Kidney (tissue), 14 donors: ENCODE results near the gene LMAN2L. TPM values are rescaled to one million over a fixed set of nuclear protein-coding genes. Genes with fewer than 3 reads are reported as not detected.

Source experiments
- DNase-seq, 5 donors: peaks; one replicate each; pipeline ENCODE4 v3.0.0-alpha.2; 2013 to 2020
- FAIRE-seq: peaks from 2 replicates; lab custom pipeline; 2012; peaks lifted over from hg19 to GRCh38; lab: Jason Lieb, UNC
- H3K27ac ChIP-seq, 2 donors: one replicate each; pipeline ENCODE4 v1.7.0; 2013; ENCODE audit warnings: low read depth in 2 of 2, low read length in 2 of 2, inconsistent platforms in 1 of 2
- H3K27me3 ChIP-seq: one replicate; pipeline ENCODE4 v1.7.1; 2013; ENCODE audit warnings: low read length, inconsistent platforms; ENCODE audit not compliant: control insufficient read depth, insufficient read depth
- H3K36me3 ChIP-seq, 3 donors: one replicate each; pipeline versions ENCODE4 v1.7.0 to v1.7.1; 2013; ENCODE audit warnings: low read length in 3 of 3, control low read depth in 1 of 3, inconsistent platforms in 1 of 3; ENCODE audit not compliant: insufficient read depth in 3 of 3, control insufficient read depth in 2 of 3
- H3K4me1 ChIP-seq, 3 donors: one replicate each; pipeline versions ENCODE4 v1.7.0 to v1.7.1; 2013; ENCODE audit warnings: low read length in 3 of 3, inconsistent platforms in 1 of 3, low read depth in 1 of 3; ENCODE audit not compliant: control insufficient read depth in 2 of 3, insufficient read depth in 2 of 3
- H3K4me3 ChIP-seq, 3 donors: one replicate each; pipeline versions ENCODE4 v1.7.0 to v1.8.1; 2013; ENCODE audit warnings: low read length in 3 of 3, control low read depth in 1 of 3, inconsistent platforms in 1 of 3
- H3K9ac ChIP-seq, 3 donors: one replicate each; pipeline versions ENCODE4 v1.7.0 to v1.7.1; 2013; ENCODE audit warnings: low read length in 3 of 3, control low read depth in 1 of 3, inconsistent platforms in 1 of 3
- H3K9me3 ChIP-seq, 3 donors: one replicate each; pipeline versions ENCODE4 v1.7.0 to v1.7.1; 2013; ENCODE audit warnings: low read length in 3 of 3, control low read depth in 1 of 3, inconsistent platforms in 1 of 3; ENCODE audit not compliant: control insufficient read depth in 2 of 3, insufficient read depth in 1 of 3
- CTCF ChIP-seq: IDR thresholded peaks from 3 replicates; pipeline ENCODE4 v1.5.1; 2012; ENCODE audit warnings: mild to moderate bottlenecking, moderate library complexity, borderline replicate concordance; ENCODE audit not compliant: insufficient read depth; ENCODE audit errors: extremely low read depth
- intact Hi-C: fragments of 100-400 bp; cut with DNase I; formaldehyde crosslinking; loops from one replicate; pipeline ENCODE4 v1.11.1; 2022
- polyA plus RNA-seq: library from polyadenylated mRNA; stranded (reverse); fragments of 350-450 nt; fragmentation: Illumina TruSeq; extraction: RNeasy Lipid Tissue Mini Kit (QIAGEN cat#74804); gene quantifications from one replicate; pipeline ENCODE4 v1.2.3, GENCODE V29; 2014; ENCODE audit warnings: low read depth, low replicate concordance; ENCODE audit not compliant: insufficient read depth
- total RNA-seq: library from RNA; stranded (reverse); fragmentation: NEBNext Ultra II Directional; extraction: Animal tissue kit (Norgen Biotek cat#: 25700); gene quantifications from one replicate; pipeline ENCODE4 v1.2.1, GENCODE V29; 2021
- donor health status: control.
- donor health status: control.
- donor health status: control.
- donor health status: control.
- donor health status: control.
- donor health status: DM: yes; HTN: yes; CAD: no.
- donor health status: Normal renal cell carcinoma (clear cell type).

LMAN2L gene
- total and polyA plus RNA-seq, 2 donors from 2014 or later = 23.0 to 25.3 TPM

DNA sequence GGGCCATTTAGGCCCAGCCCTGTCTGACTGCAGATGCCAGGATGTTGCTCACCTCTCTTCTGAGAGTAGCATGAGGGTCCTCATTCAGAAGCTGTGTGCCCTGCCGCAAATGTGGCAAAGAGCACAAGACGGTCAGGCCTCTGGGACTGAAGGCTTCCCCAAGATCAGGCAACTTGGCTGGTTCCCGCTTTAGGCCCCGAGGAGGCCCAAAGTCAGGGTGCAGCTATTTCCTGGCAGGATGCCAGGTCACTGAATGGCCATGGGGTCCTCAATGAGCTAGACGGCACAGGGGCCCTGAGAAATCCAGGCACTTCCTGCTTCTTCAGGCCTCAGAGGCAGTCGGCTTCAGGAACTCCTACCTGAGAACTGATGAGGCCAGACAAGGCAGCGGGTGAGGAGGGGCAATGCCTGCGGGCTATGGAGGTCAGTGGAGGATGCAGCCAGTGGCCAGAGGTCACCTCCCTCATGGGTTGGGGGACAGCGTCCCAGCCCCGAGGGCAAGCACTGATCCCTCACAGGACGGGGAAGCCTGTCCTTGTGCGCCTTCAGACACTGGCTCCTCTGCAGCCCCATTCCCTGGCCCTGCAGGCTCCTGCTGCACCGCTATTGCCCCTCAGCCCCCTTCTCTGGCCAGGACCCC lies 44.9 kb downstream of the LMAN2L start:
- intact Hi-C loops = no loop called here
- FAIRE-seq = no peak
- Histone ChIP-seq H3K9ac (no peak overlapping the region), H3K9me3 (no peaks in the 10 kb centered on the region), H3K27ac (no peak overlapping the region), H3K27me3 (no peaks in the 10 kb centered on the region), H3K36me3 (no peaks in the 10 kb centered on the region), H3K4me3 (no peak overlapping the region), H3K4me1 (no peaks in the 10 kb centered on the region)
- DNase-seq = peak in 1 of 5 donors; percentile 34
- TF ChIP-seq CTCF = no peak

GRCh38 chr2:96694279-96694678 lies 45.6 kb downstream of the LMAN2L start:
- H3K36me3 ChIP-seq = no peaks in the 10 kb centered on the region
- no peaks in the 10 kb centered on the region for H3K4me1 ChIP-seq
- no peak overlapping the region for H3K9ac ChIP-seq
- DNase-seq (no peak), FAIRE-seq (no peak)
- no peaks in the 10 kb centered on the region for H3K27me3 ChIP-seq
- TF ChIP-seq CTCF = no peak
- H3K4me3 ChIP-seq = no peak overlapping the region
- intact Hi-C loops = no loop called here
- no peak overlapping the region for H3K27ac ChIP-seq
- H3K9me3 ChIP-seq = no peaks in the 10 kb centered on the region

DNA sequence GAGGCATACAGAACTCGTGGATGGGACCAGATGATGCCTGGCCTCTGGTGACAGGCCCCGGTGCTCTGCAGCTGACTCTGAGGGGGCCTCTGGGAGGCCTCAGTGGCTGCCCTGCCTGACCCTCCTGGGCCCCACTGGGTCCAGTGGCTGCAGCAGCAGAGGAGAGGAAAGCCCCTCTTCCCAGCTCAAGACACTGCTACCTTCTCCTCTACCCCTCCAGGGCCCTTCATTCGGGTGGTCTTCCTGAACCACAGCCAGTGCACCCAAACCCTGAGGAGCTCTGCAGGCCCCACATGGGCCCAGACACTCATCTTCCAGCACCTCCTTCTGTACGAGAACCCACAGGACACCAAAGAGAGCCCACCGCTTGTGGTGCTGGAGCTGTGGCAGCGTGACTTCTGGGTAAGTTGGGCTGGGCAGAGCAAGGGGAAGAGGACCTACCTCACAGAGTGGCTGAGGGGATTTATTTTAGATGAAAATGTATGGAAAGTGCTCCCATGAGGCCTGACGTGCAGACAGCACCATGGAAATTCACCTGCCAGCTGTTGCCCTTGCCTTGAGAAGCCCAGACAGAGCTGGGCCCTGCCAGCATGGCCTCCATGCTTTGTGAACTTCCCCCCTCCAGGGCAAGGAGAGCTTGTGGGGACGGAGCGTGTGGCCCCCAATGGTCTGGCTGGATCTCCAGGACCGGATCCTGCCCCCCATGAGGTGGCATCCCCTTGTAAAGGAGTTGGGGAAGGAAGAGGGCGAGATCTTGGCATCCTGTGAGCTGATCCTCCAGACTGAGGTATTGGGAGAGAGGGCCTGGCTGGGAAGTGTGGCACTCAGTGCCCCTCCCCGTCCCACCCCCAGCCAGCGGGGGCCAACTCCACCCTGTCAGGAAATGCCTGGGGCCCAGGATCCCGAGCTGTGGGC lies 46.3 kb downstream of the LMAN2L start:
- Histone ChIP-seq H3K36me3 (no peaks in the 10 kb centered on the region), H3K9me3 (no peaks in the 10 kb centered on the region), H3K9ac (no peak overlapping the region), H3K27ac (no peak overlapping the region), H3K27me3 (no peaks in the 10 kb centered on the region), H3K4me3 (no peak overlapping the region), H3K4me1 (no peaks in the 10 kb centered on the region)
- FAIRE-seq (no peak), DNase-seq (no peak)
- intact Hi-C loops = no loop called here
- TF ChIP-seq CTCF = no peak
